Ureter (tissue), 1 donor: ENCODE results near the gene ZNF423. TPM values are rescaled to one million over a fixed set of nuclear protein-coding genes. Genes with fewer than 3 reads are reported as not detected.

Experiments
- DNase-seq: peaks from one replicate; pipeline ENCODE4 v3.0.0-alpha.2; 2020; ENCODE audit warnings: low spot score
- total RNA-seq: library from RNA; stranded (reverse); gene quantifications from one replicate; pipeline ENCODE4 v1.2.4, GENCODE V29; 2023
- donor health status: DM: yes; HTN: yes; CAD: no.

The ZNF423 gene
- total RNA-seq, 1 donor from 2014 or later = 15.7 TPM

GRCh38 chr16:49494474-49494873, 361.4 kb downstream of the ZNF423 start:
- no peak for DNase-seq

GRCh38 chr16:49493836-49494235, 362.1 kb downstream of the ZNF423 start:
- DNase-seq = no peak

- DNase-seq = no peak
Measured at GRCh38 chr16:49492896-49493626, 362.9 kb downstream of the ZNF423 start.

GRCh38 chr16:49491771-49492761, 363.8 kb downstream of the ZNF423 start:
- peak; percentile 65 for DNase-seq

GRCh38 chr16:49491106-49491670, 364.7 kb downstream of the ZNF423 start:
- no peak for DNase-seq

- no peak for DNase-seq
Measured at GRCh38 chr16:49490321-49490705, 365.6 kb downstream of the ZNF423 start.

- no peak for DNase-seq
Measured at GRCh38 chr16:49489686-49490320, 366.1 kb downstream of the ZNF423 start.

- no peak for DNase-seq
Measured at GRCh38 chr16:49488740-49489525, 367.0 kb downstream of the ZNF423 start.

- DNase-seq = no peak
Measured at GRCh38 chr16:49488336-49488735, 367.6 kb downstream of the ZNF423 start.

- no peak for DNase-seq
Measured at GRCh38 chr16:49487746-49488145, 368.2 kb downstream of the ZNF423 start.

- DNase-seq = no peak
Measured at GRCh38 chr16:49486400-49486799, 369.5 kb downstream of the ZNF423 start.

GRCh38 chr16:49485663-49486062, 370.2 kb downstream of the ZNF423 start:
- DNase-seq = no peak

- DNase-seq = no peak
Measured at GRCh38 chr16:49484936-49485335, 371.0 kb downstream of the ZNF423 start.

GRCh38 chr16:49484451-49484849, 371.5 kb downstream of the ZNF423 start:
- peak; percentile 67 for DNase-seq

- DNase-seq = no peak
Measured at GRCh38 chr16:49483651-49484450, 372.1 kb downstream of the ZNF423 start.

- no peak for DNase-seq
Measured at GRCh38 chr16:49483251-49483650, 372.7 kb downstream of the ZNF423 start.

- DNase-seq = no peak
Measured at GRCh38 chr16:49482690-49483089, 373.2 kb downstream of the ZNF423 start.

- no peak for DNase-seq
Measured at GRCh38 chr16:49478616-49479015, 377.3 kb downstream of the ZNF423 start.

GRCh38 chr16:49478107-49478506, 377.8 kb downstream of the ZNF423 start:
- no peak for DNase-seq

GRCh38 chr16:49477250-49477895, 378.5 kb downstream of the ZNF423 start:
- DNase-seq = no peak
